ENCODE measurements around the gene XRCC1. TPM values are rescaled to one million over a fixed set of nuclear protein-coding genes. Genes with fewer than 3 reads are reported as not detected.
A peak's percentile ranks its signal among the peaks of the same experiment; 100 is the strongest.

XRCC1 gene
- total RNA-seq, 4 donors from 2014 or later: 12.3 to 23.8 (median 18.6) TPM

- WGBS, 2 donors: 92 to 99% methylated on average over 5 to 9 of the region's 9 CpGs
- H3K9me3 ChIP-seq: no peaks in the 10 kb centered on the region
- DNase-seq: no peak
- peaks cover 0 to 14% (median 4%) of the 10 kb centered on the region in 3 donors for H3K4me1 ChIP-seq
- intact Hi-C loops (cut with DNase I): no loop called here
- H3K27ac ChIP-seq: no peak overlapping the region
- TF ChIP-seq POLR2A (IDR thresholded peaks at IDR 0.05) (no peak), CTCF (IDR thresholded peaks at IDR 0.05) (no peak)
- no peaks in the 10 kb centered on the region for H3K27me3 ChIP-seq
- H3K4me3 ChIP-seq: no peak overlapping the region
- peaks cover 12 to 64% (median 13%) of the 10 kb centered on the region in 3 donors for H3K36me3 ChIP-seq
Measured at GRCh38 chr19:43510713-43511112, 64.6 kb downstream of the XRCC1 start.

- intact Hi-C loops (cut with DNase I): no loop called here
- no peak for TF ChIP-seq CTCF (IDR thresholded peaks at IDR 0.05)
- TF ChIP-seq POLR2A (IDR thresholded peaks at IDR 0.05): no peak
- Histone ChIP-seq H3K36me3 (peaks cover 12 to 52% (median 13%) of the 10 kb centered on the region in 3 donors), H3K9me3 (no peaks in the 10 kb centered on the region), H3K27ac (no peak overlapping the region), H3K4me3 (no peak overlapping the region), H3K4me1 (peaks cover 8 to 27% (median 10%) of the 10 kb centered on the region in 3 donors), H3K27me3 (no peaks in the 10 kb centered on the region)
- DNase-seq: no peak
- 83% methylated on average over 2 of the region's 2 CpGs; no CpG with 5 or more reads in 1 of the 2 donors for WGBS, 2 donors
Measured at GRCh38 chr19:43507880-43508279, 67.4 kb downstream of the XRCC1 start.

GRCh38 chr19:43506629-43507028, 68.7 kb downstream of the XRCC1 start:
- WGBS, 2 donors: 85 to 86% methylated on average over 5 of the region's 5 CpGs
- Histone ChIP-seq H3K4me1 (peaks cover 13 to 33% (median 22%) of the 10 kb centered on the region in 3 donors), H3K27ac (no peak overlapping the region), H3K9me3 (no peaks in the 10 kb centered on the region), H3K27me3 (no peaks in the 10 kb centered on the region), H3K36me3 (peaks cover 12 to 59% (median 13%) of the 10 kb centered on the region in 3 donors), H3K4me3 (no peak overlapping the region)
- TF ChIP-seq CTCF (IDR thresholded peaks at IDR 0.05) (no peak), POLR2A (IDR thresholded peaks at IDR 0.05) (no peak)
- intact Hi-C loops (cut with DNase I): no loop called here
- no peak for DNase-seq

- Histone ChIP-seq H3K36me3 (peaks cover 9 to 60% (median 12%) of the 10 kb centered on the region in 3 donors), H3K4me3 (no peak overlapping the region), H3K27ac (peak overlapping the region in 1 of 4 donors; percentile 92), H3K4me1 (peaks cover 13 to 38% (median 24%) of the 10 kb centered on the region in 3 donors), H3K27me3 (no peaks in the 10 kb centered on the region), H3K9me3 (no peaks in the 10 kb centered on the region)
- intact Hi-C loops (cut with DNase I): no loop called here
- DNase-seq: no peak
- no peak for TF ChIP-seq CTCF (IDR thresholded peaks at IDR 0.05)
- no peak for TF ChIP-seq POLR2A (IDR thresholded peaks at IDR 0.05)
- WGBS, 2 donors: 89% methylated on average over 3 to 5 of the region's 5 CpGs
Measured at GRCh38 chr19:43505941-43506340, 69.4 kb downstream of the XRCC1 start.

- Histone ChIP-seq H3K36me3 (peaks cover 3 to 61% (median 12%) of the 10 kb centered on the region in 3 donors), H3K9me3 (no peaks in the 10 kb centered on the region), H3K27me3 (no peaks in the 10 kb centered on the region), H3K27ac (peak overlapping the region; percentile 87 to 96 (median 92)), H3K4me1 (peaks cover 13 to 38% (median 24%) of the 10 kb centered on the region in 3 donors), H3K4me3 (peak overlapping the region in 2 of 4 donors; percentile 69 to 93)
- 61 to 76% methylated on average over 3 of the region's 3 CpGs for WGBS, 2 donors
- DNase-seq: no peak
- intact Hi-C loops (cut with DNase I): no loop called here
- TF ChIP-seq POLR2A (IDR thresholded peaks at IDR 0.05) (no peak), CTCF (IDR thresholded peaks at IDR 0.05) (no peak)
Measured at GRCh38 chr19:43505186-43505456, 70.2 kb downstream of the XRCC1 start.

Data from esophagus squamous epithelium (tissue), 5 donors.